ENCODE data around the gene SLC11A1.

Gene SLC11A1, protein sequence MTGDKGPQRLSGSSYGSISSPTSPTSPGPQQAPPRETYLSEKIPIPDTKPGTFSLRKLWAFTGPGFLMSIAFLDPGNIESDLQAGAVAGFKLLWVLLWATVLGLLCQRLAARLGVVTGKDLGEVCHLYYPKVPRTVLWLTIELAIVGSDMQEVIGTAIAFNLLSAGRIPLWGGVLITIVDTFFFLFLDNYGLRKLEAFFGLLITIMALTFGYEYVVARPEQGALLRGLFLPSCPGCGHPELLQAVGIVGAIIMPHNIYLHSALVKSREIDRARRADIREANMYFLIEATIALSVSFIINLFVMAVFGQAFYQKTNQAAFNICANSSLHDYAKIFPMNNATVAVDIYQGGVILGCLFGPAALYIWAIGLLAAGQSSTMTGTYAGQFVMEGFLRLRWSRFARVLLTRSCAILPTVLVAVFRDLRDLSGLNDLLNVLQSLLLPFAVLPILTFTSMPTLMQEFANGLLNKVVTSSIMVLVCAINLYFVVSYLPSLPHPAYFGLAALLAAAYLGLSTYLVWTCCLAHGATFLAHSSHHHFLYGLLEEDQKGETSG

GRCh38 chr2:218381916-218382366, at the start of gene SLC11A1:
Gene SLC11A1, plus strand, starts transcription at chr2:218382273. Its CDS starts 96 bp downstream, at chr2:218382369.
- no peak for DNase-seq

DNA sequence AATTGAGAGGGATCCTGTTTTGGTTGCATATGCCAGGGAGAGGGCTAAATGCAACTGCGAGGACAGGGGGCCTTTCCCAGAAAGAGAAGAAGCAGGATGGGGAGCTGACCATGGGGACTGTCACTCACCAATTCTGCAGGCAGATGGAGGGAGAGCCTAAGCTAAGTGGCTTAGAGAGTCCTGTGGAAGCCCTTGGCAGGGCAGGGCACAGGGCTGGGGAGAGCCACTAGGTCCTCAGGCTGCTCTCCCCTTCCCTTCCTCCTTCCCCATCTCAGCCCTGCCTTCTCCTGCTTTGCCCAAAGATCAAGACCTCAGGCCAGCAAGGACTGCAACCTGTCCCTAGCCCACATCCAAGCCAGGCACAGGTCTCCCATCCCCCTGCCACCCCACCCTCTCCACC, 49.8 kb upstream of the SLC11A1 start:
- no peak for DNase-seq

- DNase-seq: no peak
Measured at GRCh38 chr2:218332920-218333645, 49.0 kb upstream of the SLC11A1 start.

DNA sequence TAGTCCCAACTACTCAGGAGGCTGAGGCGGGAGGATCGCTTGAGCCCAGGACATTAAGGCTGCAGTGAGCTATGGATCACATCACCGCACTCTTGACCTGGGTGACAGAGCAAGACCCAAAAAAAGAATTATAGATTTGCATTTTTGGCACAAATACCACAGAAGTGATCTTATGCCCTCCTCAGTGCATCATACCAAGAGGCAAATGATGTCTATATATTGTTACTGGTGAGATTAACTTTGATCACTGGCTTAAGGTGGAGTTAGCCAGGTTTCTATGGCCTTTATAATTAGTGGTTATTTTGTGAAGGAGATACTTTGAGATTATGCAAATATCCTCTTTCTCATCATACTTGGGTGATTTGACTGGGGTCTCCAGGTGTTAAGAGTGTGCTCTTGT, 47.5 kb upstream of the SLC11A1 start:
- no peak for DNase-seq

GRCh38 chr2:218340656-218341055, 41.4 kb upstream of the SLC11A1 start:
- no peak for DNase-seq

GRCh38 chr2:218341381-218341780, 40.7 kb upstream of the SLC11A1 start:
- no peak for DNase-seq

GRCh38 chr2:218342837-218343236, 39.2 kb upstream of the SLC11A1 start:
- DNase-seq: no peak

DNA sequence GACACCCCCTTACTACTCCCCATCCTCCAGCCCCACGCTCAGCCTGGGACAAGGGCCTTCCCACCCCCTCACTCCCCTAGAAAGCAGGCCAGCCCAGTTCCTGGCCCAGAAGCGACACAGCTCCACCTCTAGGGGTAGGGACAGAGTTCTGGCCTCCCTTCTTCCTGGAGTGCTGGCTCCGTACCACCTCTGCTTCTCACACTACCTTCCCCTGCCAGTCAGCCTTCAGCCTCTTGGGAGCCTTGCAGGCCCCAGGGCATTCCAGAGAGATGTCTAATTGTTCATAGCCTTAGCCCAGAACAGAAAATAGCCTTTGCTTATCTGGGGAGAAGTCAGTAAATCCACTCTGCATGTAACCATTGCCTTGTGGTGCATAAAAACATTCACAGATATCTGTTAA, 38.5 kb upstream of the SLC11A1 start:
- no peak for DNase-seq

- no peak for DNase-seq
Measured at GRCh38 chr2:218344090-218344754, 37.9 kb upstream of the SLC11A1 start.

- DNase-seq: no peak
Measured at GRCh38 chr2:218344755-218345417, 37.2 kb upstream of the SLC11A1 start.

GRCh38 chr2:218345491-218346236, 36.4 kb upstream of the SLC11A1 start:
- no peak for DNase-seq

GRCh38 chr2:218347172-218347571, 34.9 kb upstream of the SLC11A1 start:
- no peak for DNase-seq

GRCh38 chr2:218354045-218354444, 28.0 kb upstream of the SLC11A1 start:
- DNase-seq: no peak

- DNase-seq: no peak
Measured at GRCh38 chr2:218354850-218355443, 27.1 kb upstream of the SLC11A1 start.

DNA sequence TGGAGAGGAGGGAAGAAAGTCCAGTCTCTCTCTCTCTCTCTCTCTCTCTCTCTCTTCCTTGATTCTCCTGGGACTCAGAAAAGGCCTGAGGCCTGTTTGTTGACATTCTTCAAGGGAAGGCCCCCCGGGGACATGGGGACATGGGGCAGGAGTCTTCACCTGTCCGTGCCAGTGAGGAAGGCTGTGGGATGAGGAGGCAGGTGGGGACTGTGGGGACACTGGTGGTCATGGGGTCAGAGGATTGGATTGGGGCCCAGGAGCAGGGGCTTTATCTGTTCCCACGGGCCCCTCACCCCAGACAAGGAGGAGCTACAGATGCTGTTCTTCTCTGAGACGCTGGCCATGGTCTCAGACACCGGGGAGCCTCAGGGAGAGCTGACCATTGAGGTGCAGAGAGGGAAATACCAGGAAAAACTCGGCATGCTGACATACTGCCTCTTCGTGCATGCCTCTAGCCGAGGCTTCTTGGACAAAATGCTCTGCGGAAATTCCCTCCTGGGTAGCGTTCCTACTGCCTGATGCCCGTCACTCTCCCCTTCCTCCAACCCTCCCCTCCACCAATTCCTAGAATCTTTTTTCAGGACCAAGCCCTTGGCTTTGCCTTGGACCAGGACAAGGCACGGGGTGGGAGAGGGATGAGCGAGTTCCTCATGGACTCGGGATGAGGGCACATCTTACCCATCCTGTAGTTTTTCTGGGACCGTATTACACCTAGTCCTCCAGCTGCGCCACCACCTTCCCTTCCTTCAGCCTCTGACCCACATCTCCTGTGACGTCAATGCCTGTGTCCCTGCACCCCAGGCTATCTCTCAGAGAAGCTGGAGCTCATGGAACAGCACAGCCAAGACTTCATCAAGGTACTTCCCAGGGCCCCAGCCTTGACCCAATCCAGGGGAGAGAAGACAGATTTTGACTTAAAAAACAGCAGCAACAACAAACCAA, 24.6 kb upstream of the SLC11A1 start:
- DNase-seq: no peak

GRCh38 chr2:218360453-218360852, 21.6 kb upstream of the SLC11A1 start:
- DNase-seq: no peak

- DNase-seq: no peak
Measured at GRCh38 chr2:218362606-218363005, 19.5 kb upstream of the SLC11A1 start.

DNA sequence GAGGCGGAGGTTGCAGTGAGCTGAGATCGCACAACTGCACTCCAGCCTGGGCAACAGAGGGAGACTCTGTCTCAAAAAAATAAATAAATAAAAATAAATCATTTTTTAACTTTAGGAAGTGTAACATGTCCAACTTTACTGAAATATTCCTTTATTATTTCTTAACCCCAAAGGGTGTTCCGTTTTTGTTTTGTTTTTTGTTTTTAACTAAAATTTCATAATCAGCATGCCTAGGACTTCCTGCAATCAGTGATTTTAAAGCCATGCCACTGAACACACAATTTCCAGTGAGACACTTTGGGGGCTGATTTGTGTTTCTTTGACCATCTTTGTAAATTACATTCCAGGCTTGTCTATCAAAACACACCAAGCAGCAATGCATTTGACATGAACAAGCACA, 18.3 kb upstream of the SLC11A1 start:
- no peak for DNase-seq

DNA sequence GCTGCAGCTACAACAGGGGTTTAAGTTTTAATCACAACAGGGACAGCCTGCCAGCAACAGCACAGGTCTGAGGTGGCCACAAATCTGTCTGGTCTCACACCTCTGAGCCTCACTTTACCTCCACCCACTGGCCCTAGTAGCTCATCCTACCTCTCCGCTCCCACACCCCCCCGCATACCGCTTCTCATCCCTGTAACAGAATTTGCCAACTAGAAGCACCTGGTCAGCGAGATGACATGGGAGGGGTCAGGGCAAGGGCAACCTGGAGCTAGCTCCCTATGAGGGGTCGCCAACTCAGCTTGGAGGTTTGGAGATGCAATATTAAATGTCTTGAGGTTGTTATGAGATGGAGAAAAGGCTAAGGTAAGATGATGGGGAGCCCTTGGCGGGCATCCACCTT, 17.9 kb upstream of the SLC11A1 start:
- DNase-seq: no peak

DNA sequence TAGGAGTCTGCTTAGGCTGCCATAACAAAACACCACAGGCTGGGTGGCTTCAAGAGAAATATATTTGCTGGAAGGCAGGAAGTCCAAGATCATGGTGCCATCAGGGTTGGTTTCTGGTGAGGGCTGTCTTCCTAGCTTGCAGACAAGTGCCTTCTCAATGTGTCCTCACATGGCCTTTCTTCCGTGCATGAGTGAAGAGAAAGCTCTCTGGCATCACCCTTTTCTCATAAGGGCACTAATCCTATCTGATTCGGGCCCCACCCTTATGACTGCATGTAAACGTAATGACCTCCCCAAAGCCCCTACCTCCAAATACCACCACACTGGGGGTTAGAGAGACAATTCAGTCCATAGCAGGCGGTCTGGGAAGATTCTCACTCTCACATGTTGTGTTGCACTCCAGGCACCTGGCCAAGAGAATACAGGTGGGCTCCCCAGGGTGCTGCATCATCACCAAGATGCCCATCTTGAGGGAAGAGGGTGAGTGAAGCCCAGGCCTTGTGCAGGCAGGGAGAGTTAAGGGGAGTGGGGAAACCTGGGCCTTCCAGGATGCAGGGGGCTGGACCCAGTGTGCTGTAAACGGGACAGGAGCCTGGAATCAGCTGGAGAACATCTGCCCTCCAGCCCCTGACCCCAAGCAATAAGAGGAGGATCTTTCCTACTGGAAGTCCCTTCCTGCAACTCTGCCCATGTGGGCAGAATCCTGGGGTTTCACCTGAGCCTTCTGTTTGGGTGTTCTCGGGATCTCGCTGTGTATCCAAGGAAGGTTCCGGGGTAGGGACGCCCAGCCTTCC, 15.3 kb upstream of the SLC11A1 start:
- DNase-seq: no peak

Data from activated CD4-positive, alpha-beta T cell treated with anti-CD3 and anti-CD28 coated beads, Interleukin-2, amount 50 U/mL, for 1 hour (primary cell).